HuH-7.5 (cell line): Measurements from ENCODE around the gene PTMS.

Experiments used
- DNase-seq: peaks from one replicate; pipeline ENCODE4 v3.0.0; 2011; ENCODE audit warnings: low spot score

Gene PTMS

GRCh38 chr12:6771509-6772330 lies 5.6 kb downstream of the PTMS start:
- no peak for DNase-seq

- DNase-seq = peak; percentile 66
These were observed 6.2 kb downstream of the PTMS start, which contains the start of gene LAG3 for GRCh38 chr12:6772331-6772695. Gene LAG3, plus strand, starts transcription at chr12:6772520. Its CDS starts 333 bp downstream, at chr12:6772853.

DNA sequence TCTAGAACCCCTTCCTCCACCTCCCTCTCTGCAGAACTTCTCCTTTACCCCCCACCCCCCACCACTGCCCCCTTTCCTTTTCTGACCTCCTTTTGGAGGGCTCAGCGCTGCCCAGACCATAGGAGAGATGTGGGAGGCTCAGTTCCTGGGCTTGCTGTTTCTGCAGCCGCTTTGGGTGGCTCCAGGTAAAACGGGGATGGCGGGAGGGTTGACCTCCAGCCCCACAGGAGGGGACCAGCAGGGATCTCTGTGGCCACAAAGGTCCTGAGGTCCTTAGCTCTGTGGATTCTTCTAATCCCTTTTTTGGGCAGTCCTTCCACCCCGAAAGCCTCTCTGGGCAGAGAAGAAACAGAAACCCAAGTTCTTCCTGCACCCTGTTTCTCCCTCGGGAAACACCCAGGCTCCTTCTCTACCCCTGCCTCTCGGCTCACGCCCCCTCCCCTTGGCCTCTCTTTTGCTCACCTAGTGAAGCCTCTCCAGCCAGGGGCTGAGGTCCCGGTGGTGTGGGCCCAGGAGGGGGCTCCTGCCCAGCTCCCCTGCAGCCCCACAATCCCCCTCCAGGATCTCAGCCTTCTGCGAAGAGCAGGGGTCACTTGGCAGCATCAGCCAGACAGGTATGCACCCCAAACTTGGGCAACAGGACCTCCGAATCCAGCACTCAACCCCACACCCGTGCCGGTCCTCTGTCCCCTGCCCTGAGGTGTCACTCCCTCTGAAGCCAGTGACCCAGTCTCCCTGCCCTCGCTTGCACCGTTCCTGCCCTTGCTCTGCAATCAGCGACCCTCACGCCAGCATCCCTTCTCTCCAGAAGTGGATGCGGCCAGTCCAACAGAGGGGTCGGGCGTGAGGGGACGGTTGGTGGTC lies 6.8 kb downstream of the PTMS start:
- DNase-seq = peak; percentile 43

- peak; percentile 20 for DNase-seq
These were observed 7.6 kb downstream of the PTMS start for GRCh38 chr12:6773590-6774351.

DNA sequence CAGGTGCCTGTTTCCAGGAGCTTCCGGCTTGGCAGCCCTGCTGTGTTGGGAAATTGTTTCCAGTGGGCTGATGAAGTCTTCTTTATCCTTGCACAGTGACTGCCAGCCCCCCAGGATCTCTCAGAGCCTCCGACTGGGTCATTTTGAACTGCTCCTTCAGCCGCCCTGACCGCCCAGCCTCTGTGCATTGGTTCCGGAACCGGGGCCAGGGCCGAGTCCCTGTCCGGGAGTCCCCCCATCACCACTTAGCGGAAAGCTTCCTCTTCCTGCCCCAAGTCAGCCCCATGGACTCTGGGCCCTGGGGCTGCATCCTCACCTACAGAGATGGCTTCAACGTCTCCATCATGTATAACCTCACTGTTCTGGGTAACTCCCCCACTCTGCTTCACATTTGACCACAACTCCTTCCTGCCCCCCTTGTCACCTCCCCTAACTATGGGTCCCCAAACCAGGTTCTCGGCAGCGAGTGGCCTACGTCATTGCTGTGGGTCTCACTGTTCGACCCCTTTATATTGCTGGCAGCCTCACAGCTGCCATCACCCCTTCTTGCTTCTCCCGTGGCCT lies 8.4 kb downstream of the PTMS start:
- DNase-seq = peak; percentile 12

GRCh38 chr12:6775185-6776174 lies 9.3 kb downstream of the PTMS start:
- DNase-seq = peak; percentile 24

- peak; percentile 1 for DNase-seq
These were observed 11.2 kb downstream of the PTMS start for GRCh38 chr12:6777386-6777785.

GRCh38 chr12:6778217-6778573 lies 12.0 kb downstream of the PTMS start:
- peak; percentile 20 for DNase-seq

- DNase-seq = peak; percentile 94
These were observed 12.7 kb downstream of the PTMS start for GRCh38 chr12:6778574-6779550.

DNA sequence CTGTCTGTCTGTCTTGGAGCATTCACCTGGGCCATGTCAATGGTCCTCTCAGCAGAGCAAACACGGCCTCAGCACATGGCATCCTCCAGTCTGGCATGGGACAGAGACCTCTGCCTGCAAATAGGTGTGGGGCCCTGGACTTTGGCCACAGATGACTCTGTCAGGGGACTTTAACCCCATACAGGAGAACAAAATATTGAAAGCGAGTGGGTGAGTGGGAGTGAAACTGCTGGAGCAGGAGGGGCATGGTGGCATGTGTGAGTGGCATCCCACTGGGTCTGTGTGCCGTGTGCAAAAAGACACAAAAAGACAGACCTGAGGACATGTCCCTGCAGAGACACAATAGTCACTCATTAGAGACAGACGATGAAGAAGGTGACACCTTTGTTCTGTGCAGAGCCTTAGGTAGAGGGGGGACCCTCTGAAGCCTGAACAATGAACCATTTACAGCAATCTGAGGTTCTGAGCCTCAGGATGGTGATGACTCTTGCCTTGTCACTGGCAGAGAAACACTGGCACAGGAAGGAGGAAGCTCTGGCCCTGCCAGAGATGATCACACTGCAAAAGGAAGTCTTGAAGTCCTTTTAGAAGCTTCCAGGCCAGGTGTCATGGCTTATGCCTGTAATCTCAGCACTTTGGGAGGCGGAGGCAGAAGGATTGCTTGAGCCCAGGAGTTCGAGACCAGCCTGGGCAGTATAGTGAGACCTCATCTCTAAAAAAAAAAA lies 13.7 kb downstream of the PTMS start:
- DNase-seq = peak; percentile 23

DNA sequence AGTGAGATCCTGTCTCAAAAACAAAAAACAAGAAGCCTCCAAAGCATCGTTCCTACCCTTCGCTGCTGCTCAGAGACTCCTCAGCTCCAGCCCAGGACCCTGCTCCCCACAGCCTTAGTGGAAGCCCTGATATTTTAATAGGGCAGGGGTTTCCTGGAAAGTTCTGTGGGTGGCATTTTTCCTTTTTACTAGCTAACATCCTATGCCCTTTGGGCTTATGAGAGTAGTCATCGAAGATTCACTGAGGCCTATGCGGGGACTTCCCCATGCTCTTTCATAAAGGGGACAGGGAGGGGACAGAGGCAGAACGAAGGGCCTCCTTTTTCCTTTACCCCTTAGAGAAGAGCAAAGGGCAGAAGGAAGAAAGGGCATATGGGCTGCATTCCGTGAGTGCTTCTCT lies 14.4 kb downstream of the PTMS start:
- no peak for DNase-seq

DNA sequence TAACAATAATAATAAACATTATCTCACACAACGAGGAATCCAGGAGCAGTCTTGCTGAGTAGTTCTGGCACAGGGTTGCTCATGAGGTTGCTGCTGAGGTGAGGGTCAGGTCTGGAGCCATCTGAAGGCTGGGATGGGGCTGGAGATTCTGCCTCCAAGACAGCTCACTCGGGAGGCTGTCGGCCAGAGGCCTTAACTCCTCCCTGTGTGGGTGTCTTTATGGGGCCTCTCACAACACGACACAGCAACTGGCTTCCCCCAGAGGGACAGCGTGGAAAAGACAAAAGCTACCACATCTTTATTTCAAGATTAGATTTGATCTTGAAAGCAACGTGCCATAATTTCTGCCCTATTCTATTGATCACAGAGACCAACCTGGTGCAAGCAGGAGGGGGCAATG lies 16.0 kb downstream of the PTMS start:
- no peak for DNase-seq

DNA sequence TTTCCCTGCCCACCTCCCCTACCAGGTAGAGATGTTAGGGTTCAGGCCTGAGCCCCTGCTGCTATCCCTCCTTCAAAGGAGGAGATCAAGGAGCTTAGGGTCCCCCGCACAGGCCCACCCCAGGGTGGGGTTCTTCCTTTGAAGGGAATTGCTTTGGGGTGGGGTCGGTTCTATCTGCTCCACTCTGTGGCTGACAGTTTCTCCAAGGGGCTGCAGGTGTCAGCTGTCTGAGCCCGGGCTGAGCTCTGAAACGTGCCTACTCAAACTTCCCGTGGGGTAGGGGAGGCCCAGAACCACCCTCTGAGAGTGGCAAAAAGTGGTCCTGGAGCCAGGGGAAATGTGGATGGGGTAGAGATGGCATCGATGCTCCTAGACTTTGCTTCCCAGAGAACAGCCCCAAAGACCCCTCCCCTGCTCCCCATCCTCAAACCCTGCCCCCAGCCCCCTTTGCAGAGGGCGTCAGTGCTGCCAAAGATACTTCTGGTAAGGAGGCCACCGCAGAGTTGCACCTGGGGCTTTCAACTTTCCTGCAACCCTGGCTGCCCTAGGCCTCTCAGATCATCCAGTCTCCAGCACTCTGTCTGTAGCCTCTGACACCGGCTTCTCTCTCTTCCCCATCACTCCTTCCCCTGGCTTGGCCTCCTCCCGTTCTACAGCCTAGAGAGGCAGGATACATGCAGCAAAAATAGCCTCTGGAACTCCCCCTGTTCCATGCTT lies 16.8 kb downstream of the PTMS start:
- DNase-seq = no peak

DNA sequence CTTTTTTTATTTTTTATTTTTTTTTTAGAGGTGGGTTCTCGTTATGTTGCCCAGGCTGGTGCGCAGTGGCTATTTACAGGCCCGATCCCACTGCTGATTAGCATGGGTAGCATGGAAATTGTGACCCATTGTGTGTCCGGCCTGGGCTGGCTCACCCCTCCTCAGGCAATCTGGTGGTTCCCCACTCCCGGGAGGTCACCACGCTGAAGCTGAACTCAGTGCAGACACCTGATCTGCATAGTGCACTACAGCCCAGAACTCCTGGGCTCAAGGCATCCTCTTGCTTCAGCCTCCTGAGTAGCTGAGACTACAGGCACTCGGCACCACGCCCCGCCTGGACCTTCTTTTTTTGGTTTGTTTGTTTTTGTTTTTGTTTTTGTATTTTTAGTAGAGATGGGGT lies 17.7 kb downstream of the PTMS start:
- DNase-seq = no peak

- DNase-seq = no peak
These were observed 18.1 kb downstream of the PTMS start for GRCh38 chr12:6784296-6784695.

DNA sequence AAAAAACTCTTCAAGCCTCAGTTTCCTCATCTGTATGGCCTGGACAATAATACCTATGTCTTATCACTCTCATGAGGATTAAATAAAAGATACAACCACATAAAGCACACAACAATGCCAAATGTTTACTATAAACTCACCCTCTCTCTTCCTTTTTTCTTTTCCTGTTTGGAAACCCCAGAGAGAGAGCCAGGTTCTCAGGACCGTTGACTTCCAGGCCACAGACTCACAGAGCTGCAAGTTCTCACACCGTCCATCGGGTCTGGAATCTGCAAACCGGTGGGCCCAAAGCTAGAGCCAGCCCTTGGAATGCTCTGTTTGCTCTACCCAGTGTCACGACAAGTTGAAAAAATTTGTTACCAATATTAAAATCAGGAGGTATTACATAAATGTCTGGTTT lies 18.6 kb downstream of the PTMS start:
- DNase-seq = no peak

DNA sequence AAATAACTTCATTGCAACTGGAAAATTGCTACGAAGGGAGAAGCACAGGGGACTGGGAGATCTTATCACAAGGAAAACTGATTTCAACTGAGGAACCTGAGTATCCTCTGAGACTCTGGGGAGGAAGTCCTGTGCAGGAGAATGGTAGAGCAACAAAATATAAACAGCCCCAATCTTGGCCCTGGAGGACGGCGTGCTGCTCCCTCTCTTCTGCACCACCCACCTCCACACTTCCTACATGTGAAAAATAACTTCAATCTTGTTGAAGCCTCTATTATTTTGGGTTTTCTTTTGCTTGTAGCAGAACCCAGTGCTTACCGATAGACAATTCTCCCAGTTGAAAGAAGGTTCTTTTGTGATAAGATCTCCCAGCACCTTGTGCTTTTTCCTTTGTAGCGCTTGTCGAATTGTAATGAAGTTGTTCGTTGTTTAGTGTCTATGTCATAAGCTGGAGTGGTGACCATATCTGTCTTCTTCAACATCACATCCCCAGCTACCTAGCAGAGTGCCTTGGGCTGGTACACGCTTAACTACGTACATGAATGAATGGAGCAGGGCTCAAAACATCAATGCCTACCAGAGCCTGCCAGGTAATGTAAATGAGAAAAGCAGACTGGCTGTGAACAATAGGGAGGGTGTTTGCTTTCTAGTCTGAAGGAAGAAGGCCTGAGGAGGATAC lies 20.4 kb downstream of the PTMS start:
- DNase-seq = no peak

DNA sequence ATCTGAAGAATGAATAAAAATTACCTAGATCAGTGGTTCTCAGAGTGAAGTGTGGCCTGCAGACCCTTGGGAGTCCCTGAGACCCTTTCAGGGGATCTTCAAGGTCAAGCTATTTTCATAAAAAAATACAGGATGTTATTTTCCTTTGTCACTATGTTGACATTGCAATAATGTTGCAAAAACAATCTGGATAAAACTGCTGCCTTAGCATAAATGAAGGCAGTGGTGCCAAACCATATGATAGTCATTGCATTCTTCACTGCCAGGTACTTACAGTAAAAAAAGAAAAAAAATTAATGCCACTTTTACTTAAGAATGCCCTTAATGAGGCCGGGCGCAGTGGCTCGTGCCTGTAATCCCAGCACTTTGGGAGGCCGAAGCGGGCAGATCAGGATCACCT lies 21.1 kb downstream of the PTMS start:
- DNase-seq = no peak
